Measurements from ENCODE around the gene ZNF480.

DNA sequence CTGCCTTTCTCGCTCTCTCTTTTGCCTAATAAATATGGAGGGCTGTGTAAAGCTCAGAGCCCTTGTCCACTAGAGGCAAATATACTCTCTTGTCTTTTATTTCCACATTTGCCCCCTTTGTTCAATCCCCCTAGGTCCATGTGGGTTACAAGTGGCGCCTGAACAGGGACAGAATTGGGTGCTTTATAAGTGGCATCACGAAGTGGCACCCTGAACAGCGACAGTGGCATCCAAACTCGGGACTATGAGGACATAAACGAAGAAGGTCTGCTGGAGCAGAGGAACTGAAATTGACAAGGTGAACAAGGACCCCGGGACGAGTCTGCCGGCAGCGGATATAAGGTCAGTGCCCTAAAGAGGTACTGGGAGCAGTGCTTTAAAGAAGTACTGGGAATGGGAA lies 34.8 kb downstream of the ZNF480 start:
- TF ChIP-seq POLR2AphosphoS5 (IDR thresholded peaks at IDR 0.05; ENCODE audit: borderline replicate concordance, low read depth, low read length) (no peak), EZH2 (IDR thresholded peaks at IDR 0.05) (no peak), FOXP2 (optimal IDR thresholded peaks at IDR 0.05; ENCODE audit: control extremely low read depth, extremely low read length, insufficient read depth) (no peak)
